ENCODE data around the gene CFAP210. TPM values are rescaled to one million over a fixed set of nuclear protein-coding genes. Genes with fewer than 3 reads are reported as not detected.
A peak's percentile ranks its signal among the peaks of the same experiment; 100 is the strongest.

CFAP210 gene
- total and polyA plus RNA-seq, 2 donors (not counting 1 experiment from before 2014, with no cell fraction given) = not detected

GRCh38 chr2:169734169-169734847 is 40.1 kb upstream of the CFAP210 start:
- Histone ChIP-seq H3K27me3 (ENCODE audit: control insufficient read depth, insufficient read depth, low read length) (no peaks in the 10 kb centered on the region), H3K9ac (ENCODE audit: insufficient read depth, low read length) (peak overlapping the region; percentile 53), H4K20me1 (ENCODE audit: control insufficient read depth, extremely low read depth, insufficient read depth, low read length) (no peaks in the 10 kb centered on the region), H3K4me3 (replicated peaks in 1 of 4; ENCODE audit: control extremely low read depth in 1 of 4, insufficient read depth in 1 of 4, low read depth in 3 of 4, low read length in 4 of 4) (peak overlapping the region; percentile 58 to 82 (median 60)), H3K27ac (ENCODE audit: insufficient read depth, low read length) (peak overlapping the region; percentile 5), H3K4me2 (ENCODE audit: extremely low read depth, insufficient read depth, low read length) (peak overlapping the region; percentile 96), H3K9me3 (ENCODE audit: control insufficient read depth, insufficient read depth, low read depth, low read length) (no peaks in the 10 kb centered on the region), H3K4me1 (ENCODE audit: control insufficient read depth, extremely low read depth, insufficient read depth, low read length) (peaks cover 11% of the 10 kb centered on the region), H3K36me3 (ENCODE audit: control insufficient read depth, insufficient read depth, low read length) (no peaks in the 10 kb centered on the region), H3K79me2 (ENCODE audit: control insufficient read depth, insufficient read depth, low read length) (no peaks in the 10 kb centered on the region), H2AFZ (ENCODE audit: low read length) (peak overlapping the region; percentile 86)
- peak in 1 of 2 donors; percentile 12 for DNase-seq (ENCODE audit: low read depth in 2 of 2)
- no peak for TF ChIP-seq EZH2 (IDR thresholded peaks at IDR 0.05; ENCODE audit: low read length, missing control alignments)
- TF ChIP-seq, protein P1, sequence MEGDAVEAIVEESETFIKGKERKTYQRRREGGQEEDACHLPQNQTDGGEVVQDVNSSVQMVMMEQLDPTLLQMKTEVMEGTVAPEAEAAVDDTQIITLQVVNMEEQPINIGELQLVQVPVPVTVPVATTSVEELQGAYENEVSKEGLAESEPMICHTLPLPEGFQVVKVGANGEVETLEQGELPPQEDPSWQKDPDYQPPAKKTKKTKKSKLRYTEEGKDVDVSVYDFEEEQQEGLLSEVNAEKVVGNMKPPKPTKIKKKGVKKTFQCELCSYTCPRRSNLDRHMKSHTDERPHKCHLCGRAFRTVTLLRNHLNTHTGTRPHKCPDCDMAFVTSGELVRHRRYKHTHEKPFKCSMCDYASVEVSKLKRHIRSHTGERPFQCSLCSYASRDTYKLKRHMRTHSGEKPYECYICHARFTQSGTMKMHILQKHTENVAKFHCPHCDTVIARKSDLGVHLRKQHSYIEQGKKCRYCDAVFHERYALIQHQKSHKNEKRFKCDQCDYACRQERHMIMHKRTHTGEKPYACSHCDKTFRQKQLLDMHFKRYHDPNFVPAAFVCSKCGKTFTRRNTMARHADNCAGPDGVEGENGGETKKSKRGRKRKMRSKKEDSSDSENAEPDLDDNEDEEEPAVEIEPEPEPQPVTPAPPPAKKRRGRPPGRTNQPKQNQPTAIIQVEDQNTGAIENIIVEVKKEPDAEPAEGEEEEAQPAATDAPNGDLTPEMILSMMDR (conservative IDR thresholded peaks at IDR 0.05 in 1 of 2, IDR thresholded peaks at IDR 0.05 in 1 of 2; ENCODE audit: low read depth in 1 of 2, low read length in 2 of 2) = no peak

- no peaks in the 10 kb centered on the region for H3K36me3 ChIP-seq (ENCODE audit: control insufficient read depth, insufficient read depth, low read length)
- H3K4me1 ChIP-seq (ENCODE audit: control insufficient read depth, extremely low read depth, insufficient read depth, low read length) = peaks cover 11% of the 10 kb centered on the region
- H3K9ac ChIP-seq (ENCODE audit: insufficient read depth, low read length) = no peak overlapping the region
- no peaks in the 10 kb centered on the region for H4K20me1 ChIP-seq (ENCODE audit: control insufficient read depth, extremely low read depth, insufficient read depth, low read length)
- H3K27me3 ChIP-seq (ENCODE audit: control insufficient read depth, insufficient read depth, low read length) = no peaks in the 10 kb centered on the region
- TF ChIP-seq, protein P1 (conservative IDR thresholded peaks at IDR 0.05 in 1 of 2, IDR thresholded peaks at IDR 0.05 in 1 of 2; ENCODE audit: low read depth in 1 of 2, low read length in 2 of 2) = no peak
- TF ChIP-seq EZH2 (IDR thresholded peaks at IDR 0.05; ENCODE audit: low read length, missing control alignments) = no peak
- H3K4me2 ChIP-seq (ENCODE audit: extremely low read depth, insufficient read depth, low read length) = peak overlapping the region; percentile 92
- H3K4me3 ChIP-seq (replicated peaks in 1 of 4; ENCODE audit: control extremely low read depth in 1 of 4, insufficient read depth in 1 of 4, low read depth in 3 of 4, low read length in 4 of 4) = peak overlapping the region in 3 of 4 experiments; percentile 58 to 66 (median 60)
- no peaks in the 10 kb centered on the region for H3K9me3 ChIP-seq (ENCODE audit: control insufficient read depth, insufficient read depth, low read depth, low read length)
- H2AFZ ChIP-seq (ENCODE audit: low read length) = peak overlapping the region; percentile 57
- H3K27ac ChIP-seq (ENCODE audit: insufficient read depth, low read length) = no peak overlapping the region
- DNase-seq (ENCODE audit: low read depth in 2 of 2) = no peak
- H3K79me2 ChIP-seq (ENCODE audit: control insufficient read depth, insufficient read depth, low read length) = no peaks in the 10 kb centered on the region
Observed at GRCh38 chr2:169732583-169733358, 38.6 kb upstream of the CFAP210 start.

DNA sequence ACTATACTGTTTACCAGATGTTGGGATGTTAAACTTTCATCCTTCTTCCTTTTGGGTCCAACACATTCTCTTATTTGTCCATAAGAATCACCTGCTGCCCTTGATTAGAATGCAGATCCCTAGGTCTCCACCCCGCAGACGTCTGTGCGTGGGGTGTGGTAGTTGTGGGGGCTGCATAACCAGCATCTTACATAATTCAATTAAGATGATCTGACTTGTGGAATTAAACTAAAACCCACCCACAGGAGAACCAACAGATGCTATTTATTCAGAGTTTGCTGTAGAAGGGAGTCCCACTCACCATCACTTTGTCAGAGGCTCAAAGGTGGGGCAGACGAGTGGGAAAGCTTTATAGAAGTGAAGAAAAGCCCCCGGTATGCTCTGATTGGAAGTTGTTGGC is 37.9 kb upstream of the CFAP210 start:
- Histone ChIP-seq H2AFZ (ENCODE audit: low read length) (no peak overlapping the region), H3K27me3 (ENCODE audit: control insufficient read depth, insufficient read depth, low read length) (no peaks in the 10 kb centered on the region), H3K9me3 (ENCODE audit: control insufficient read depth, insufficient read depth, low read depth, low read length) (no peaks in the 10 kb centered on the region), H3K4me3 (replicated peaks in 1 of 4; ENCODE audit: control extremely low read depth in 1 of 4, insufficient read depth in 1 of 4, low read depth in 3 of 4, low read length in 4 of 4) (no peak overlapping the region), H3K4me1 (ENCODE audit: control insufficient read depth, extremely low read depth, insufficient read depth, low read length) (peaks cover 11% of the 10 kb centered on the region), H3K27ac (ENCODE audit: insufficient read depth, low read length) (no peak overlapping the region), H4K20me1 (ENCODE audit: control insufficient read depth, extremely low read depth, insufficient read depth, low read length) (no peaks in the 10 kb centered on the region), H3K9ac (ENCODE audit: insufficient read depth, low read length) (no peak overlapping the region), H3K36me3 (ENCODE audit: control insufficient read depth, insufficient read depth, low read length) (no peaks in the 10 kb centered on the region), H3K79me2 (ENCODE audit: control insufficient read depth, insufficient read depth, low read length) (no peaks in the 10 kb centered on the region), H3K4me2 (ENCODE audit: extremely low read depth, insufficient read depth, low read length) (no peak overlapping the region)
- TF ChIP-seq, protein P1 (conservative IDR thresholded peaks at IDR 0.05 in 1 of 2, IDR thresholded peaks at IDR 0.05 in 1 of 2; ENCODE audit: low read depth in 1 of 2, low read length in 2 of 2) = no peak
- no peak for TF ChIP-seq EZH2 (IDR thresholded peaks at IDR 0.05; ENCODE audit: low read length, missing control alignments)
- no peak for DNase-seq (ENCODE audit: low read depth in 2 of 2)

All from fibroblast of lung (primary cell).